IPS-18a (cell line): ENCODE data around the gene RNF224.
"Not testable (repeated sequence)": the region's sequence is repeated elsewhere in the genome, so short reads cannot be mapped to it uniquely, and the experiment has no call there.

ENCODE experiments used
- H3K27ac ChIP-seq: one replicate; pipeline ENCODE4 v1.5.1; 2013; ENCODE audit warnings: low read length
- H3K27me3 ChIP-seq: one replicate; pipeline ENCODE4 v1.6.1; 2013; ENCODE audit warnings: mild to moderate bottlenecking, low read length; ENCODE audit not compliant: control insufficient read depth, insufficient read depth
- H3K36me3 ChIP-seq: one replicate; pipeline ENCODE4 v1.6.1; 2013; ENCODE audit warnings: low read depth, low read length; ENCODE audit not compliant: control insufficient read depth
- H3K4me1 ChIP-seq: one replicate; pipeline ENCODE4 v1.6.1; 2013; ENCODE audit warnings: low read depth, low read length; ENCODE audit not compliant: control insufficient read depth
- H3K4me3 ChIP-seq: one replicate; pipeline ENCODE4 v1.5.1; 2013; ENCODE audit warnings: low read length
- H3K9ac ChIP-seq: one replicate; pipeline ENCODE4 v1.6.1; 2013; ENCODE audit warnings: mild to moderate bottlenecking, low read length, moderate library complexity
- H3K9me3 ChIP-seq: one replicate; pipeline ENCODE4 v1.6.1; 2013; ENCODE audit warnings: low read depth, low read length; ENCODE audit not compliant: control insufficient read depth

RNF224 gene

GRCh38 chr9:137240841-137241489 is 13.7 kb downstream of the RNF224 start, which contains the start of gene TUBB4B:
TSS of gene TUBB4B (plus strand) at chr9:137241287. CDS start at chr9:137241361, 74 bp downstream.
- Histone ChIP-seq H3K4me3 (peak within 1 kb of the TSS; percentile 80), H3K27ac (peak within 1 kb of the TSS; percentile 14), H3K4me1 (peaks cover 12% of the 10 kb centered on the region), H3K36me3 (peaks cover 18% of the 10 kb centered on the region), H3K9me3 (no peaks in the 10 kb centered on the region), H3K27me3 (no peaks in the 10 kb centered on the region), H3K9ac (peak within 1 kb of the TSS; percentile 77)

GRCh38 chr9:137241490-137242268 is 14.4 kb downstream of the RNF224 start:
- Histone ChIP-seq H3K4me1 (peaks cover 12% of the 10 kb centered on the region), H3K4me3 (peak overlapping the region; percentile 77), H3K9ac (peak overlapping the region; percentile 63), H3K27ac (no peak overlapping the region), H3K9me3 (no peaks in the 10 kb centered on the region), H3K27me3 (no peaks in the 10 kb centered on the region), H3K36me3 (peaks cover 18% of the 10 kb centered on the region)

- Histone ChIP-seq H3K4me3 (peak overlapping the region; percentile 77), H3K27ac (no peak overlapping the region), H3K27me3 (no peaks in the 10 kb centered on the region), H3K9me3 (no peaks in the 10 kb centered on the region), H3K36me3 (peaks cover 18% of the 10 kb centered on the region), H3K4me1 (peaks cover 12% of the 10 kb centered on the region), H3K9ac (peak overlapping the region; percentile 63)
Measured at GRCh38 chr9:137242269-137243203, 15.2 kb downstream of the RNF224 start.

- H3K9me3 ChIP-seq, H3K27me3 ChIP-seq, H3K27ac ChIP-seq, H3K9ac ChIP-seq, H3K4me3 ChIP-seq: not testable (repeated sequence)
- Histone ChIP-seq H3K36me3 (peaks cover 18% of the 10 kb centered on the region), H3K4me1 (peaks cover 12% of the 10 kb centered on the region)
Measured at GRCh38 chr9:137243266-137243625, 15.9 kb downstream of the RNF224 start.

GRCh38 chr9:137243626-137244485 is 16.6 kb downstream of the RNF224 start:
- Histone ChIP-seq H3K9ac (no peak overlapping the region), H3K27me3 (no peaks in the 10 kb centered on the region), H3K9me3 (no peaks in the 10 kb centered on the region), H3K27ac (no peak overlapping the region), H3K4me1 (peaks cover 12% of the 10 kb centered on the region), H3K36me3 (peaks cover 18% of the 10 kb centered on the region), H3K4me3 (no peak overlapping the region)

GRCh38 chr9:137244486-137245449 is 17.5 kb downstream of the RNF224 start:
- no peak overlapping the region for H3K4me3 ChIP-seq
- no peaks in the 10 kb centered on the region for H3K9me3 ChIP-seq
- no peak overlapping the region for H3K9ac ChIP-seq
- peaks cover 4% of the 10 kb centered on the region for H3K27me3 ChIP-seq
- H3K4me1 ChIP-seq = peaks cover 12% of the 10 kb centered on the region
- peaks cover 18% of the 10 kb centered on the region for H3K36me3 ChIP-seq
- H3K27ac ChIP-seq = no peak overlapping the region

GRCh38 chr9:137245450-137246421 is 18.4 kb downstream of the RNF224 start:
- Histone ChIP-seq H3K9me3 (no peaks in the 10 kb centered on the region), H3K27ac (no peak overlapping the region), H3K27me3 (peaks cover 4% of the 10 kb centered on the region), H3K4me1 (peaks cover 12% of the 10 kb centered on the region), H3K9ac (no peak overlapping the region), H3K36me3 (peaks cover 18% of the 10 kb centered on the region), H3K4me3 (no peak overlapping the region)

- Histone ChIP-seq H3K9me3 (no peaks in the 10 kb centered on the region), H3K9ac (no peak overlapping the region), H3K27ac (no peak overlapping the region), H3K36me3 (peaks cover 15% of the 10 kb centered on the region), H3K4me3 (no peak overlapping the region), H3K4me1 (peaks cover 9% of the 10 kb centered on the region), H3K27me3 (peaks cover 4% of the 10 kb centered on the region)
Measured at GRCh38 chr9:137247135-137247915, 20.0 kb downstream of the RNF224 start.

GRCh38 chr9:137247916-137248175 is 20.5 kb downstream of the RNF224 start:
- Histone ChIP-seq H3K9me3 (no peaks in the 10 kb centered on the region), H3K27ac (no peak overlapping the region), H3K4me3 (no peak overlapping the region), H3K36me3 (peaks cover 9% of the 10 kb centered on the region), H3K27me3 (peaks cover 4% of the 10 kb centered on the region), H3K9ac (no peak overlapping the region), H3K4me1 (peaks cover 6% of the 10 kb centered on the region)
